GM19035 (cell line): ENCODE results near the gene GOPC.
"Not testable (repeated sequence)": the region's sequence is repeated elsewhere in the genome, so short reads cannot be mapped to it uniquely, and the experiment has no call there.

Experiments
- ATAC-seq: cut with Tn5 transposase; IDR thresholded peaks from one replicate; pipeline ENCODE4 v1.9.1; 2021; ENCODE audit not compliant: unreplicated experiment

GOPC gene

DNA sequence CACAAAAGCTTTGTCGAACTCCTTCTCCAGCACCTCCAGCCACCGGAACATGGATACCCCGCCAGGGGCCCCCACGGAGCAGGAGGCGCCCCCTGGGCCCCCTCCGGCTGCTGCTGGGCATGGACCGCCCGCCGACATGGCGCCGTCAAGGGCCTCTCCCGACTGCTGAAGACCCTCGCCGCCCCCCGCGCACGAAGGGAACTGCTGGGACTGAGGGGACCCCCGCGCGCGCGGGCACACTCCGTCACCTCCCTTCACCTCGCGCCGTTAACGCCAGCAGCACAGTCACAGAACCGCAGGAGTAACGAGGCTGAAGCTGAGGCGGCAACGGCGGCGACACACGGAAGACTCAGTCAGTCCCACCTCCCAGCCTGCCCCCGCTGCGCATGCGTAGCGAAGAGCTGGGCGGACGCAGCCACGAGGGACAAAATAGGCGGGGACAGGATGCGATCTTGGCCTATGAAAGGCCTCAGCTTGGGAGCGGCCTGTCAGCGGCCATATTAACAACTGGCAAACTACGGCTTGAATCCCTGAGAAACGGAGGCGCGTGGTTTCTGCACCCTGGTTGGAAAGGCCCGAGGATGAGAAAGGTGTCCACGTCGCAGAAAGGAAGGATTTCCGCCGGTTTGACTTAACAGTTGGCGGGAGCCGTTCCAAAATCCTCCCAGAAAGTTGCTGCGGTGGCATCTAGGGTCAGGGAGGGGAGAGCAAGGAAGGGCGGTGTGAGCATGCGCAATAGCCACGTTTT, at the start of gene GOPC:
GOPC (minus strand) TSS at position 361 of the 748 bp plus-strand sequence; CDS start at position 138, 223 bp downstream.
- ATAC-seq, result peak; percentile 93

DNA sequence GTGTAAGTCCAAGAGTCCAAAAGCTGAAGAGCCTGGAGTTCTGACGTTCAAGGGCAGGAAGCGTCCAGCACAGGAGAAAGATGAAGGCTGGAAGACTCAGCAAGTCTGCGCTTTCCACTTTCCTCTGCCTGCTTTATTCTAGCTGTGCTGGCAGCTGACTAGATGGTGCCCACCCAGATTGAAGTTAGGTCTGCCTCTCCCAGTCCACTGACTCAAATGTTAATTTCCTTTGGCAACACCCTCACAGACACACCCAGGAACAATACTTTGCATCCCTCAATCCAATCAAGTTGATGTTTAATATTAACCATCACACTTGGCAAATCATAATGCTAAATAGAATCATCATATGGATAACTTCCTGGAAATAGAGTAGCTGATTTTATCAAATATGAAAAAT, 49.7 kb upstream of the GOPC start:
- ATAC-seq, result not testable (repeated sequence)

DNA sequence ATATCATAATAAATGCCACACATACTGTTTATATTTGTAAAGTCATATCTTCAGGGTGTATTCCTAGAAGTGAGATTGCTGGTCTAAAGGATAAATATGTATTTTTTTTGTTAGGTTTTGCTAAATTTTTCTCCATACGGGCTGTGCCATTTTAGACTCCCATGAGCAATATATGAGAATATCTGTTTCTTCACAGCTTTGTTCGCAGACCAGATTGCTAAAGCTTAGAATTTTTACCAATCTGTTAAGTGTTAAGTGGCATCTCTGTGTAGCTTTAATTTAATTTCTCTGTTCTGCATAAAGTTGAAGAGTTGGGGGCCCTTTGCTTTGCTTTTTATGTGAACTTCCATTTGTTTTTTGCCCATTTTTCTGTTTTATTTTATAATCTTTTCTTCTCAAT, 40.7 kb upstream of the GOPC start:
- ATAC-seq, result no peak

DNA sequence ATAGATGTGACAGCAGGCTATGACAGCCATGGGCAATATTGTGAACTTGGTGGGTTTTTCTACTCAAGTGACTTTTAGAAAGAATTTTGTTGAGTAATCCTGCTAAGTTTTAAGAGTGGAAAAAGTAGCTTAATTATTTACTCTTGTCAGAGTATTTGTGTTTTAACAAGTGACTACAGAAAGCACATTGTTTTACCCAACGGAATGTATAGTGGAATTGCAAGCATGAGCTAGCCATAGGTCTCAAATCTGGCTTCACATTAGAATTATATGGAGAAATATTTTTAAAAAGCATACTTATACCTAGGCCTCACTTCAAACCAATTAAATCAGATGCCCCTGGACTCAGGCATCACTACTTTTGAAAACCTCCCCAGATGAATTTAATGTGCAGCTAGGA, 35.5 kb upstream of the GOPC start:
- no peak for ATAC-seq

DNA sequence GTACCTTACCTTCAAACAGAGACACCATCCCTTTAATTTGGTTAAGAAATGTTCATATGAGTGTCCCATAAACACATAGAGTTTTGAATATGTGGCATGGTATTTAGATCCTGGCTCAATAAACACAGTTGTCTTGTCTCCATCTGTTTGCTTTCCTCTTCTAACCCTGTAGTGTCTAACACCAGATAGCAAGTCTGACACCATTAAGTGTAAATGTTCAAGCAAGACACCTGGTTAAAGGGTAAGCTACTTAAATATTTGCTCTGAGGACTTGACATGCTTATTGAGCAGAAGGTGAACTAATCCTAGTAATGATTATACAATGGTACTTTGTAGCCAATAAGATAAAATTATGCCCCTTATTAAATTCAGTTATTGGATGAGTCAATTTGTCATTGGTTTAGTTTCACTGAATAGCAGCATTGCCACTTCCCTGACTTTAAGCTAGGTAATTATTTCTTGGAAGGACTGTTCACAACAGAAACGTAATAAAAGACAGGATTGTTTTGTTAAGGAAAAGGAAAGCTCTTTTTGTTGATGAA, 26.9 kb upstream of the GOPC start:
- ATAC-seq, result no peak

DNA sequence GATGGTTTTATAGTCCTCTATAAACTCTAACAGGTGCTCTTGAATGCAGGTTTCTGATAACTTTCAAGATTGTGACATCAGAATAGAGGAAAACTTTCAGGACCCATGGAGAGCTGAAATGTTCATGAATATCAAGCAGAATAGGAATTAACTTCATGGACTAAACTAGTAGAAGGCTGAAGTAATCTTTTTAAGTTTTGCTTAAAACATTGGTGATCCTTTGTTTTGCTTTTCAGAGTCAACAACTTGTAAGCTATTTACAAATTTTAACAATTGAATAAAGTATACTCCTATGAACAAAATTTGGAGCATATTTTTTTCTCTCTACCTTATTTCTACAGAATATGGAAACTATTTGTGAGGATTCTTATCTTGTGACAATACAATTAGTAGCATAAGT, 25.2 kb upstream of the GOPC start:
- no peak for ATAC-seq

DNA sequence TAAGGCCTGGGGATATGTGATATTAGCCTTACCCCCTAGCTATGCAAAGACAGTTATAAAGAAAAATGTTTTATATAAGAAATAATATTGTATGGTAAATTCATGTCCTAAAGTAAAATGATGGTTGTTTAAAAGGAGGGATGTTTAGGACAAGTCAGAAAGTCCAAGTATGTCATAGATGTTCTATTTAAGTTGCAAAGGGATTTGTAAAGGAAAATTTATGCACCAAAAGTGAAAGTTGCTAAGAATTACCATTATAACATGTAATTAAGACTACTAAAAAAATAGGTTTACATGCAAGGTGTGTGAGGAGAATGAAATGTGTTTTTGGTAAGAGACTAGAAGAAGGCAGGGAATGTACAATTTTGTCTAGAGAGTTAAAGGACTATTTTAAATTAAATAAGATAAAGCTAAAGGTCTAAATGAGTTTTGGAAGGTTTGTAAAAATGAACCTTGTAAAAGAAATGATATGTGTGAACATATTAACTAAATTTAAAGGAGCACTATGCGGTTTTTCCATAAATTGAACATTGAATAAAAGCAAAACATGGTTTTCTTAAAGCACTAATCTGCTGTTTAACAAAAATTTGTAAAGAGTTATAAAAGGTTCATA, 22.7 kb upstream of the GOPC start:
- ATAC-seq, result no peak

DNA sequence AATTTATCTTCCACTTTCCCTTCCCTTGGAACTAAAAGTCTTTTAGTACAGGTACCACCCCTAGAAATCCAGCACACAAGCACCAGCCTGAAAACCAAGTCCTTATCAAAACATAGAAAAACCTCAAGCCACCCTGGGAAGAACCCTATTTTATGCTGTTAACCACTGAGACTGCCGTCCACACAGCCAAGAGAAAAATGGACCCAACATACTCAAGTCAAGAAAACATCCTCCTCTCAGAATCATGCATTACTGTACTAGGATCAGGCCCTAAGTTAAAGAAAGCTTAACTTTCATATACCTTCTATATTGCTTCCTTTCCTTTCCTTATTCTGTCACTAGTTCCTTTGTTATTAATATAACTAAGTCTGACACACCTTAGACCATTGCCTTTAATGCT, 16.9 kb upstream of the GOPC start:
- ATAC-seq, result no peak

DNA sequence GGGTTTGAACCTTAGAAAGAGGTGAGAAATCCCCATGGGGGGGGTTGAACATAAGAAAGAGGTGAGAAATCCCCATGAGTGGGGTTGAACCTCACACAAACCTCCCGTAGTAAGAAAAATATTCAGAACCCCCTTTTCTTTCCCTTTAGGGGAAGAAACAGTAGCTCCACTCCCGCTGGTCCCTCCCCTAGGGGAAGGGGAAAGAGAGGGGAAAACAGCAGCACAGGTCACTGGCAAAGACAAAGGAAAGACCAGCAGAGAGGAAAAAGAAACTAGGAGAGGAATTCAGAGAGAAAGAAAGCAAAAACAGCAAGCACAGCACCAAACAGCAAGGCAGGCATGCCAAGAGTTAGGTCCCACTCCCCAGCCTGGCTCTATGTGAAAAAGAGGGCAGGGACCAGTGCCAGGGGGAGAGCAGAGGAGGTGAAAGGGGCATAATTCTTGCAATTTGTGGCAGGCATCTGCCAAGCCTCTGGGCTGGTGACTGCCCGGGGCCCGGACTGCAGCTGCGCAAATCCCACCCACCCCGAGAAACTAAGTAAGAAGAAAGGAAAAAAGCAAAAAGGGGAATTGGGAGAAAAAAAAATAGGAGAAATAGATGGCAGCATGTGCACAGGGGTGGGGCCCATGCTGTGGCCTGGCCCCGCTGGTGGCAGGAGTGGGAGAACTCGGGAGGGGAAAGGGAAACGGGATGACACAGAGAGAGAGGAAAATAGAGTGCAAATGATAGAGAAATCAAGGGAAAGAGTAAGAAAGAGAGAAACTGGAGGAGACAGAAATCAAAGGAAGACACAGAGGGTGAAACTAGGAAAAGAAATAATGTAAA, 15.1 kb upstream of the GOPC start:
- no peak for ATAC-seq

DNA sequence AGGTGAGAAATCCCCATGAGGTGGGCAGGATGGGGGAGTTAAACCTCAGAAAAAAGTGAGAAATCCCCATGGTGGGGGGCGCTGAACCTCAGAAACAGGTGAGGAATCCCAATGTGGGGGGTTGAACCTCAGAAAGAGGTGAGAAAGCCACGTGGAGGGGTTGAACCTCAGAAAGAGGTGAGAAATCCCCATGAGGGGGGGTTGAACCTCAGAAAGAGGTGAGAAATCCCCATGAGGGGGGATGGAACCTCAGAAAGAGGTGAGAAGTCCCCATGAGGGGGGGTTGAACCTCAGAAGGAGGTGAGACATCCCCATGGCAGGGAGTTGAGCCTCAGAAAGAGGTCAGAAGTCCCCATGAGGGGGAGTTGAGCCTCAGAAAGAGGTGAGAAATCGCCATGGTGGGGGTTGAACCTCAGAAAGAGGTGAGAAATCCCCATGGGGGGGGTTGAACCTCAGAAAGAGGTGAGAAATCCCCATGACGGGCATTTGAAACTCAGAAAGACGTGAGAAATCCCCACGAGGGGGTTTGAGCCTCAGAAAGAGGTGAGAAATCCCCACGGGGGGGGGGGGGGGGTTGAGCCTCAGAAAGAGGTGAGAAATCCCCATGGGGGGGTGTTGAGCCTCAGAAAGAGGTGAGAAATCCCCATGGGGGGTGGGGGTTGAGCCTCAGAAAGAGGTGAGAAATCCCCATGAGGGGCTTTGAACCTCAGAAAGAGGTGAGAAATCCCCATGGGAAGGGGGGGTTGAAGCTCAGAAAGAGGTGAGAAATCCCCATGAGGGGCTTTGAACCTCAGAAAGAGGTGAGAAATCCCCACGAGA, 14.3 kb upstream of the GOPC start:
- ATAC-seq, result no peak

DNA sequence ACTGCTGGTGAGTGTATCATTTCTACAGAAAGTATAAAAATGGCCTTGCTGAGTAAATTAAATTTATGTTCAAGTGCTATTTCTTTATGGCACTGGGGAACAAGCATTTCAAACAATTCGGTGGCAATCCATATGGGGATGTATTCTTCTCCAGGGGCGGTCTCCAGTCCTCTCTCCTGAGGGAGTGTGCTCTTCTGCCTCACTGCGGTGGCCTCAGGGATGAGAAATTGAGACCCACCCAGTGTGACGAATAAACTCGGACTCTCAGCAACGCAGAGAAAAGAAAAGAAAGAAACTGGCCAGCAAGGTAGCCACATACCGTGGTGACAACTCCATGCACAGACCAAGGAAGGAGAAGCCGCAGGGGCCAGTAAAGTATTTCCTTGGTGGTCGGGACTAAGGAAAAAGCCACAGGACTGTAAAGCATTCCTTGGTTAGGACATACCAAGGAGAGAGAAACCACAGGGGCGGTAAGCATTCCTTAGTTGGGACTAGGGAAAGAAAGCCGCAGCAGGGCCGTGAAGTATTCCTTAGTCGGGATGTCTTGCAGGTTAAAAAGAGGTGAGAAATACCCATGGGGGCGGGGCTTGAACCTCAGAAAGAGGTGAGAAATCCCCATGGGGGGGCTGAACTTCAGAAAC, 13.6 kb upstream of the GOPC start:
- no peak for ATAC-seq

DNA sequence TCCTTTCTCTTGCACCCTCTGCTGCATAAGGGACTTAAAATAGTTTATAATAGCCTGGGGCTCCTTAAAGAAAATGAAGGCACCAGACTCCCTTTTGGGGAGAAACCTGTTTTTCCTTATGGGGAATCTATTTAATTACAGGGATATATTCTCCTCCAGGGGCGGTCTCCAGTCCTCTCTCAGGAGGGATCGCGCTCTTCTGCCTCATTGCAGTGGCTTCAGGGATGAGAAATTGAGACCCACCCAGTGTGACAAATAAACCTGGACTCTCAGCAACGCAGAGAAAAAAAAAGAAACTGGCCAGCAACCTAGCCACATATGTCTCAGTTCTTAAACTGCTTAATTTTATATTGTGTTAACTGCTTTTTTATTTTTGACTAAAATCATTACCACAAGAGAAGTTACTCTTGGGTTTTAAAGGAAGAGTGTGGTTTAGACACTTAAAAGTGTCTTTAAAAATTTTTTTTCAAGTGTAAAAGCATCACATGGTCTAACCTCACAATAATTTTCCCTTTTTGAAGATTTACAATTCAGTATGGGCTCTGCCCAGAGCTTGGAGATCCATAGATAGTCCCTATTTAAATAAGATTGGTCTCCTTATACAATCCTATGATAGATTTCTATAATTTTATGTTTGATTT, 11.7 kb upstream of the GOPC start:
- no peak for ATAC-seq

DNA sequence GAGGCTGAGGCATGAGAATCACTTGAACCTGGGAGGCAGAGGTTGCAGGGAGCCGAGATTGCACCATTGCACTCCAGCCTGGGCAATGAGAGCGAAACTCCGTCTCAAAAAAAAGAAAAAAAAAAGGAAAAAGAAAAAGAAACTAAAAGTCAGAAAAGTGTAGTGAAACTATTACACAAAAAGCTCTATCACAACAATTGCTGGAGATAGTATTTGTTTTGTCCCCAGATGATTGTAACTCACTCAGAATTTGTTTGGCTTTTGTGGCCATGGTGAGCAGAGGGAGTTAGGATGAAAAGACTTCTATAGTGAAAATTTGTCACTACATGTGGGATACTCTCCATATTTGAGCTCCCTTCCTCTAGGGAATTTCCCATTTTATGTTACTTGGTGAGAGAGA, 5.2 kb upstream of the GOPC start:
- ATAC-seq, result no peak

DNA sequence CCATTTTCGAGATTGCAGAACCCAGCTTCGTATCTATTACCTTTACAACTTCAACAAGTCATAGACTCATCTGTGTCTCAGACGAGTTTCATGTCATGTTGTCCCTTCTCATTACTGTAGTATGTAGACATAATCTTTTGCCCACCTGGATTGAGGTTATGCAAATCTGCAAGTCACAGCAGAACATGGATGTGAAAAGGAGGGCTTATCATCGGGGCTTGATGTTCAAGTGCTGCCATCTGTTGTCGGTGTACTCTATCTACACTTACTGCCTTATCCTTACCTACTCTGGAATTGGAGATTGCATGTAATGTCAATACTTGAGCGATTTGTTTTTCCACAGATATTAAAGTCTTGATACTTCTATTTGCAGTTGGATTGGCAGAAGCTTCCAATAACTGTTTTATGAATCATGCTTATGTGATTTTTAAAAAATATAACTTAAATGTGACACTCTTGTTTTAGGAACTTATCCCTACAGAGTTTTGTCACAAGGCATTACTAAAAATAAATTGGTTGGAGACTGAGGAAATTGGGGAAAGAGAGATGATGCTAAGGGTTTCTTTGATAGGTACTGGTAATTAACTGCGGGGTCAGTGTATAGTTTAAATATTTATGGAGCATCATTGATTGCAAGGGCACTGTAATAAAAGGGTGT, 3.0 kb upstream of the GOPC start:
- peak; percentile 42 for ATAC-seq

DNA sequence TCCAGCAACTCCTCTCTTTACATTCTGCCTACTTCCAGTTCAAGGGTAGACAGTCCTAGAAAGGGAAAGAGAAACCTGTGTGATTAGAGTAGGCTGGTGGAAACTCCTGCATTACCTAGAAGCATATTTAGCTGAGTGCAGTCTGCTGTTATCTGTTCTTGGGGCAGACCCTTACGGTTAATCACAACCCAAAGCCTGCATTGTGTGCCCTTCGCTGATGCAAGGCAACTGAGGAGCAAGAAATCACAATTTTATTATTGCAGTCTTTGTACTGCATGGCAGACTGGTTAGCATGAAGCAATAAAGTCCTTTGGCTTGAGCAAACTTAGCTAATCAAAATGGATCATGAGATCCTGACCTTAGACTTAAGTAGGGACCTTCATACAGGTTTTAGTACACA, 1.5 kb upstream of the GOPC start:
- no peak for ATAC-seq

DNA sequence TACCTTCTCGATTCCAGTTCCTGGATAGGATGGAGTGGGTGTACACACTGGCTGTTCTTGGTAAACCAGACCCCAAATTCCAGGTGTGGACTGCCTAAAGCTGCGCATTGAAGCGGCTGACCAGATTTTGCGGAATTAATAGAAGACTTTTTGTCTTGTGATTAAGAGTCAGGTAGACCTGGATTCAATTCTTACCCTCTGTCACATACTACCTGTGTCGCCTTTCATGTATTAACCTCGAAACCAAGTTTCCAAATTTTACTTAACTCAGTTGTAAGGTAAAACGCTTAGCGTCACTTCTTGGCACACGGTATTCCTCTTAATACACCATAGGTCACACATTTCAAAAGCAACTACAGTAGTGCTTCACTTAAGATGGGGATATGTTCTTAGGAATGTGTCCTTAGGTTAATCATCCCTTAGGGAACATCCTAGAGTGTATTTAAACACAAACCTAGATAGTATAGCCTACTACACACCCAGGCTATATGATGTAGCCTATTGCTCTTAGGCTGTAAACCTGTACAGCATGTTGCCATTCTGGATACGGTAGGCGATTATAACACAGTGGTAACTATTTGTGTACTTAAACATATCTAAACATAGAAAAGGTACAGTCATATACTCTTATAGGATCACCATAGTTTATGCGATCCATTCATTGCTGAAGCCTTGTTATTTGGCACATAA, 733 bp upstream of the GOPC start:
- ATAC-seq, result no peak

DNA sequence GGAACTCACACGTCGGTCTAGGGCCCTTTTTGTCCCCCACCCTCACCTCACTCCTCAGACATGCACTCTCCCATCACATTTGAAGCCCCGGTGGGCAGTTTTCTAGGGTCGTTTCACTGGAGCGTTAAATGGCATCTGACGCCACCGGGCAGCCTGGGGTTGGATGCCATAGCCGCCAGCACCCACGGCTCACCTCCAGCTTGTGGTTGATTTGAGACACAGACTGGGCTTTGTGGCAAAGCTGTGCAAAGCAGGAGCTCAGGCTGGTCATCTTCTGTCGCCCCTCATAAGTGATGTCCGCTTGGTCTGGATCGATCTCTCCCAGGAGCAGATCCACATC, 530 bp downstream of the GOPC start:
- peak; percentile 12 for ATAC-seq

DNA sequence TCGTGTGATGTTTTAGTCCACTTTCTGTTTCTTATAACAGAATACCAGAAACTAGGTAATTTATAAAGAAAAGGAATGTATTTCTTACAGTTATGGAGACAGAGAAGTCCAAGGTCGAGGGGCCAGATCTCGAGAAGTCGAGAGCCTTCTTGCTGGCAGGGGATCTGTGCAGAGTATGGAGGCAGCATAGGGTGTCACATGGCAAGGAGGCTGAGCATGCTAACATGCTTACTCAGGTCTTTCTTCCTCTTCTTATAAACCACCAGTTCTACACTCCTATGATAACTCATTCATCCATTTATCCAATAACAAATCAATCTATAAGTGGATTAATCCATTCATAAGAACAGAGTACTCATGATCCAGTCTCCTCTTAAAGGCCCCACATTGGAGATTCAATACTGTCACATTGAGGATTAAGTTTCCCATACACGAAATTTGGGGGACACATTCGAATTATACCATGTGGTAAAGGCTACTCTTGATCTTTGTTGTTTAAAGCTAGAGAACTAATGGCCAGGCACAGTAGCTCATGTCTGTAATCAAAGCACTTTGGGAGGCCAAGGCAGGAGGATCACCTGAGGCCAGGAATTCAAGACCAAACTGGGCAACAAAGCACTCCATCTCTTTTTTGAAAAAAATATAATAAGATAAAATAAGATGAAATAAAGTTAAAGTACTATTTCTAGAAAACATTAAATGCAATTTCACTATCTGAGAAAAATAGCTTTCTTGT, 2.1 kb downstream of the GOPC start:
- ATAC-seq, result no peak
